OCI-LY1 (cell line): ENCODE measurements around the gene KIF15.

Experiments
- H2AFZ ChIP-seq: fragments of 200-600 bp; sonication (generic), shearing (Covaris generic); 2 replicates; pipeline ENCODE4 v1.6.0; 2014; ENCODE audit warnings: antibody characterized with exemption, mild to moderate bottlenecking, low read length
- H3F3A ChIP-seq: fragments of 200-600 bp; sonication (generic), shearing (Covaris generic); 2 replicates; pipeline ENCODE4 v1.6.0; 2014; ENCODE audit warnings: mild to moderate bottlenecking, antibody characterized with exemption, low read length, moderate library complexity; ENCODE audit not compliant: insufficient read depth
- H3K27ac ChIP-seq: fragments of 200-600 bp; sonication (generic); 2 replicates; pipeline ENCODE4 v1.5.1; 2014; ENCODE audit warnings: low read length, mixed run types, mild to moderate bottlenecking, low read depth; ENCODE audit not compliant: poor library complexity, severe bottlenecking
- H3K27me3 ChIP-seq: fragments of 200-600 bp; sonication (generic); 2 replicates; pipeline ENCODE4 v1.6.0; 2014; ENCODE audit warnings: antibody characterized with exemption, mild to moderate bottlenecking, low read length, moderate library complexity; ENCODE audit not compliant: insufficient read depth
- H3K36me3 ChIP-seq: fragments of 200-600 bp; sonication (generic); 2 replicates; pipeline ENCODE4 v1.6.1; 2014; ENCODE audit warnings: mild to moderate bottlenecking, antibody characterized with exemption, low read length, moderate library complexity, mixed read lengths; ENCODE audit not compliant: insufficient read depth
- H3K4me1 ChIP-seq: fragments of 200-600 bp; sonication (generic); 2 replicates; pipeline ENCODE4 v1.5.1; 2014; ENCODE audit warnings: mild to moderate bottlenecking, low read length, moderate library complexity; ENCODE audit not compliant: insufficient read depth, severe bottlenecking
- H3K4me2 ChIP-seq: fragments of 200-600 bp; sonication (generic), shearing (Covaris generic); 2 replicates; pipeline ENCODE4 v1.6.1; 2014; ENCODE audit warnings: low read length
- H3K4me3 ChIP-seq: fragments of 200-600 bp; sonication (generic); 2 replicates; pipeline ENCODE4 v1.5.1; 2014; ENCODE audit warnings: low read length, low read depth, mild to moderate bottlenecking, mixed read lengths; ENCODE audit not compliant: poor library complexity, severe bottlenecking
- H3K79me2 ChIP-seq: fragments of 200-600 bp; shearing (Covaris generic); 2 replicates; pipeline ENCODE4 v1.6.1; 2016; ENCODE audit warnings: mixed run types, low read length, mixed read lengths; ENCODE audit not compliant: insufficient read depth
- H3K9ac ChIP-seq: fragments of 200-600 bp; sonication (generic), shearing (Covaris generic); 2 replicates; pipeline ENCODE4 v1.6.1; 2014; ENCODE audit warnings: mild to moderate bottlenecking, low read length, mixed read lengths
- H3K9me2 ChIP-seq: fragments of 200-600 bp; sonication (generic), shearing (Covaris generic); 2 replicates; pipeline ENCODE4 v1.6.1; 2014; ENCODE audit warnings: low read depth, mild to moderate bottlenecking, low read length, mixed read lengths
- H3K9me3 ChIP-seq: fragments of 200-600 bp; shearing (Covaris generic); 2 replicates; pipeline ENCODE4 v1.6.1; 2014; ENCODE audit warnings: low read length, mixed read lengths
- H4K20me1 ChIP-seq: fragments of 200-600 bp; sonication (generic), shearing (Covaris generic); 2 replicates; pipeline ENCODE4 v1.6.0; 2016; ENCODE audit warnings: mild to moderate bottlenecking, low read length; ENCODE audit not compliant: insufficient read depth
- CTCF ChIP-seq: fragments of 200-600 bp; sonication (generic), shearing (Covaris generic); IDR thresholded peaks from 2 replicates; pipeline ENCODE4 v1.5.1; 2017; ENCODE audit warnings: mild to moderate bottlenecking, antibody characterized with exemption, low read length, moderate library complexity, mixed read lengths
- EZH2 ChIP-seq: fragments of 200-600 bp; sonication (generic), shearing (Covaris generic); IDR thresholded peaks from 2 replicates; pipeline ENCODE4 v1.8.0; 2017; ENCODE audit warnings: borderline replicate concordance, mixed run types, mild to moderate bottlenecking, antibody characterized with exemption, low read length, moderate library complexity, mixed read lengths

The KIF15 gene

GRCh38 chr3:44890258-44890657 lies 128.7 kb downstream of the KIF15 start:
- Histone ChIP-seq H3K4me2 (no peak overlapping the region), H3K36me3 (no peaks in the 10 kb centered on the region), H3K9me3 (no peaks in the 10 kb centered on the region), H3K27ac (no peak overlapping the region), H3K9ac (no peak overlapping the region), H3K27me3 (0 out of 2 replicates have a peak, but pooled peaks cover 4% of the 10 kb centered on the region), H3F3A (no peaks in the 10 kb centered on the region), H3K4me3 (no peak overlapping the region), H2AFZ (no peak overlapping the region), H3K79me2 (no peaks in the 10 kb centered on the region), H3K4me1 (no peaks in the 10 kb centered on the region), H4K20me1 (no peaks in the 10 kb centered on the region), H3K9me2 (no peaks in the 10 kb centered on the region)
- TF ChIP-seq EZH2 (no peak), CTCF (no peak)

- no peak overlapping the region for H3K4me2 ChIP-seq
- no peaks in the 10 kb centered on the region for H3K9me3 ChIP-seq
These were observed 129.3 kb downstream of the KIF15 start for GRCh38 chr3:44890852-44891251.

GRCh38 chr3:44892689-44893088 lies 131.1 kb downstream of the KIF15 start:
- Histone ChIP-seq H2AFZ (no peak overlapping the region), H3K9ac (no peak overlapping the region), H3K9me2 (no peaks in the 10 kb centered on the region), H3K27me3 (0 out of 2 replicates have a peak, but pooled peaks cover under 1% of the 10 kb centered on the region), H3K4me3 (no peak overlapping the region), H3K79me2 (no peaks in the 10 kb centered on the region), H3F3A (no peaks in the 10 kb centered on the region), H3K4me2 (no peak overlapping the region), H3K9me3 (no peaks in the 10 kb centered on the region), H3K27ac (no peak overlapping the region), H3K36me3 (no peaks in the 10 kb centered on the region), H4K20me1 (no peaks in the 10 kb centered on the region), H3K4me1 (no peaks in the 10 kb centered on the region)
- TF ChIP-seq CTCF = no peak
- no peak for TF ChIP-seq EZH2

More at GRCh38 chr3:44890852-44891251, 129.3 kb downstream of the KIF15 start:
- TF ChIP-seq CTCF = no peak
- TF ChIP-seq EZH2 = no peak
- H3K9ac ChIP-seq = no peak overlapping the region
- H3K27me3 ChIP-seq = 0 out of 2 replicates have a peak, but pooled peaks cover 4% of the 10 kb centered on the region
- H3F3A ChIP-seq = no peaks in the 10 kb centered on the region
- no peak overlapping the region for H2AFZ ChIP-seq
- no peaks in the 10 kb centered on the region for H3K79me2 ChIP-seq
- H3K4me1 ChIP-seq = no peaks in the 10 kb centered on the region
- H3K27ac ChIP-seq = no peak overlapping the region
- no peak overlapping the region for H3K4me3 ChIP-seq
- H3K9me2 ChIP-seq = no peaks in the 10 kb centered on the region
- H3K36me3 ChIP-seq = no peaks in the 10 kb centered on the region
- no peaks in the 10 kb centered on the region for H4K20me1 ChIP-seq
